ENCODE results near the gene NATD1.
A peak's percentile ranks its signal among the peaks of the same experiment; 100 is the strongest.
"Not testable (repeated sequence)": the region's sequence is repeated elsewhere in the genome, so short reads cannot be mapped to it uniquely, and the experiment has no call there.

The NATD1 gene

DNA sequence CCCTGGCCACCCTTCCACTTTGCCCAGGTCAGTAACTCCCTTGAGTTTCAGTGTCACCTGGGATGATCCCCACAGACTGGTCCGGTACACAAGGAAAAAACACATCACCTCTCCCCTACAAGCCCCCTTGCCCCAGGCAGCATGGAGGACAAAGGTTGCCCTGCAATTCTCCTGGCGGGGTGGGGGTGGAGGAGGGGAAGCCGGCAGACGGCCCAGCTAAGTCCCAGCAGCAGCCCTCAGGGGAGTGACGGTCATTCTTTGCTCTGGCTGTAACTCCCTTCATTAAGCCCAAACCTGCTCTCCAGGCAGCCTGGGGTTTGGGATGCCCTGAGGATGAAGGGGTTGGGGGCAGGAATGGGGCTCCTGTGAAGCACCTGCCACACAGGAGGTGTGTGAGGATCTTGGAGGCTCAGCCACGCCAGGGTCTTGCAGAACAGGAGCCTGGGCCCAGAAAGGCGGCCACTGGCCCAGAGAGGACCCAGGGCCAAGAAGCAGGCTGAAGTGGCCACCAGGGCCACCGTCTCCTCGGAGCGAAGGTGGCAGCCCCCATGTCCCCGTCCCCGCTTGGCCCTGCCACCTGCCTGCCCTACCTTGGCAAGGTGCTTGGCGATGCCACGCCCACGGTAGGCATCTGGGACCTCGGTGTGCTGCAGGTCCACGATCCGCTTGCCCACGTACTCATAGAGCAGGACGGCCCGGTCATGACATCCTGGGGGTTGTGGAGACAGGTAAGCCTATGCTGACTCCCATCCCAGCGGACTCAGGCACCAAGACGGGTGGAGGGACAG lies 9.5 kb downstream of the NATD1 start:
- no peak for DNase-seq

DNA sequence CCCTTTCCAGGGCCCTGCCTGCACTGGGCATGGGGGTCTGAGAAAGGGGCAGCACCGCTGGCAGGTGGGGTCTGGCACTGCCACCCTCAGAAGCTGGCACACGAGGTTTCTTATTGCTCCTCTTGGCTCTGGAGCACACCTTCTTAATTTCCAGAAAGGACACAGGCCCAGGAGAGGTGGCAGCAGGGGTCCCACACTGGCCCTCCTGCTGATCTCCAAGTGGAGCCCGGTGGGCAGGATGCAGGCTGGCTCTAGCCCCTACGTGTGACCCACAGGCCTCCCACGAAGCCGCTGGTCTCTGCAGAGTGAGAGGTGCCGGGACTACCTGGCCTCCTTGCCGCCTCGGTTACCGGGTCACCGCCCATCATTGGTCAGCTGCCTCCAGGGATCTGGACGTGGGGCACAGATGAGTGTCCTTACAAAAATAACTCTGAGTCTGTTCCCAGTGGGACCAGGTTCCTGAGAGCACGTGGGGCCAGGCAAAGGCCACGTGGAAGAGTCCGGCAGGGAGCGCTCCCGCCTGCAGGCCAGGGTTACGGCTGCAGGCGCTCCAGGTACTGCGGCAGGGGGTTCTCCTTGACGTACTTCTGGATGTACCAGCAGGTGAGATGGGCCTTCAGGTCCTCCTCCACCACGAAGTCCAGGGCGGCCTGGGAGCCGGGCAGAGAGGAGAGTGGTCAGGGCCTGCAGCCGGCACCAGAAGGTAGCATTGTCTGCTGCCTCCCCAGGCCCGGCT lies 10.3 kb downstream of the NATD1 start:
- no peak for DNase-seq

DNA sequence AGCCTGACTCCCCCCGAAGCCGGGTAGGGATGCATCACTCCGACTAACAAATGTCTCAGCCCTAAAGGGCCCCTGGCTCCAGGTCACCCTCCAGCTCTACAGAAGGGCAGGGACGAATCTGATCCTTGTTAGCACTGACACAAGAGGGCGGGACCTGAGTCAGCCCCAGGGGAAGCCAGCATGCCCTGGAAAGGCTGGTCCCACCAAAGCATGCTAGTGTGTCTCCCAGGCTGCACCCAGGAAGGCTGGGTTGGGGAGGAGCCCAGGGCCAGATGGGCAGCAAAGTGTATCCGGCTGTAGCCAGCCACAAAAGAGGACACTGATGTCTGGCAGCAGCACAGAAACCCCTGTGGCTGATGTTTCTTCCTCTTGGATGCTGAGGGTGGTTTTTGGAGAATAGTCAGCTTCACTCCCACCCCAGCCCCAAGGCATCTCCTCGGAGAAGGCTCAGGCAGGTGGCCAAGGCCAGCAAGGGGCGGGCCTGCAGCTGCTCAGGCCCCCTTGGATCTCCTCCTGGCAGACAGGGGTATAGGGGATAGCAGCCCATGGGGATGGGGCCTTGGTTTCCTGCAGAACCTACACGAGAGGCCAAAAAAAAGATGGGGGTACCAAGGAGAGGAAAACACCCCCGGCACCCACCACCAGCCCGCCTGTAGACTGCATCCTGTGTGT lies 11.0 kb downstream of the NATD1 start:
- DNase-seq, result no peak

DNA sequence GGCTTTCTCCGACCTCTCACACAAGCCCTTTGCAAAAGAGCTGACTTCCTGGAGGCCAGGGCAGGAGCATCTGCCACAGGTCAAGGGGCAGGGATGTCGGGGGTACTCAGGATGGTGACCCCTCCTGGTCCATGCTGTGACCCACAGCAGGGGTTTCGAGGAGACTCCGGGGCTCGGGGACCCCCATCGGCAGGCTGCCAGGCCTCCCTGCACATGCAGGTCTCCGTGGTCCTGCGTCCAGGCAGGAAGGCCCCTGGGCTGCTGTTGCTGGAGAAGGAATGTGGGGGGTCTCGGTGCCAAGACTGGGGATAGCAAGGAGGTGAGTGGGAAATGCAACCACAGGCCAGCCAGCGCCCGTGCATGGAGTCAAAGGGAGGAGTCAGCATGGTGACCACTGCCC lies 11.6 kb downstream of the NATD1 start:
- DNase-seq, result no peak

DNA sequence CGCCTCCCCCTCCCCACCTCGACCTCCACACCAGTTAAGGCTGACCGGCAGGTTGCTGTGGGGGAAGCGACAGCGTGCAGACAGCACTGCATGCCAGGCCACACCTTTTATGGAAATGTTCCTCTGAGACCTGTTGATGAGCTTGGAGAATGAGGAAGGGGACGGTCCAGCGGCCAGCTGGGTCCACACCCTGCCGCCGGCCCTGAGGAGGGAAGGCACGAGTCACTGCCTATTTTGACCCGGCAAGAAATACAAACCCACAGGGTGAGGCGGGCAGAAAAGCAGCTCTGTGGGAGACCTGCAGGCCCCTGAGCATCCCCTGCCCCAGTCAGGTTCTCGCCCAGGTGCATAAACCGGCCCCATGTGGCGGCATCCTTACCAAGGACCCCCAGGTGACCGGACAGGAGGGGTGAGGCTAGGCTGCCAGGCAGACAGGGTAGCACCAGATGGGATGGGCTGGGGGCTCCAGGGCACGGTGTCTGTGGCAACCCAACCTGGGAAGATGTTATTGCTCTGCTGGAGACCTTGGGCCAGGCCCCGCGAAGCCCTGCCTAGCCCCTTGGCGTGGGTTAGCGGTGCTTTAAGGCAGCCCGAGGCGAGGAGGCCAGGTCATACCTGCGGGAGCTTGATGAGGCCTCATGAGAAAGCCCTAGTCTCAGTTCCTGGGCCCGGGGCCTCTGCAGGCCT lies 12.7 kb downstream of the NATD1 start:
- no peak for DNase-seq

DNA sequence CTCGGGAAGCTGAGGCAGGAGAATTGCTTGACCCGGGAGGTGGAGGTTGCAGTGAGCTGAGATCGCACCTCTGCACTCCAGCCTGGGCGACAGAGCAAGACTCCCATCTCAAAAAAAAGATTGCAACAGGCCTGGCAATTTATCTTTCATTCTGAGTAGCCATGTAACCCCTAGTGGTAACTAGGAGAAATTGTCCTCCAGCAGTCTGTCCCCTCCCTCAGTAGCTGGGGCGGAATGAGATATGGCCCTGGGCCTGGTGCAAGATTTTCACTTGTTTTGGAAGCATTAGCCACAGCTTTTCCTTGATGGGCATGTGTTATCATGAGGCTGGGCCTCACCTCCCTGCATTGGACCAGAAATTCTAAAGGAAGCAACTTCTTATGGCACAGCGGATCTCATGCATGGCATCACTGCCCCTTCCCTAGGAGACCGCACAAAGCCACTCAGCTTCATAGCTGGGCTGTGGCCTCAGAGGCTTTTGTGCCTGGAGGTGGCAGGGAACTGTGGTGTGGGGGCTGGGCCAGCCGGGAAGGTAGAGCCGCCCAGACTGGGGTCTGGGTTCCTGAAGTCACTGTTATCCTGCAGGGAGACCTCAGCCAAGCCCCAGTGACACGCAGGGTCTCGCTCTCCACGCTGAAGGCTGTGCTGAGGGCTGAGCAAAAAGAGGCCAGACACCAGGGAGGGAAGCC lies 13.4 kb downstream of the NATD1 start:
- peak; percentile 59 for DNase-seq

DNA sequence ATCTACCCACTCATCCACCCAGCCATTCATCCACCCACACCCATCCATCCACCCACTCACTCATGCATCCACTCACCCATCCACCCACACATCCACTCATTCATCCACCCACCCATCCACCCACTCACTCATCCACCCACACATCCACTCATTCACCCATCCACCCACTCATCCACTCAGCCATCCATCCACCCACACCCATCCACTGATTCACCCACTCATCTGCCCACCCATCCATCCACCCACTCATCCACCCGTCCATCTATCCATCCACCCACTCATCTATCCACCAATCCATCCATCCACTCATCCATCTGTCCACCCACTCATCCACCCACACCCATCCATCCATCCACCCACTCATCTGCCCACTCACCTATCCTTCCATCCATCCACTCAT lies 17.3 kb downstream of the NATD1 start:
- no peak for DNase-seq

DNA sequence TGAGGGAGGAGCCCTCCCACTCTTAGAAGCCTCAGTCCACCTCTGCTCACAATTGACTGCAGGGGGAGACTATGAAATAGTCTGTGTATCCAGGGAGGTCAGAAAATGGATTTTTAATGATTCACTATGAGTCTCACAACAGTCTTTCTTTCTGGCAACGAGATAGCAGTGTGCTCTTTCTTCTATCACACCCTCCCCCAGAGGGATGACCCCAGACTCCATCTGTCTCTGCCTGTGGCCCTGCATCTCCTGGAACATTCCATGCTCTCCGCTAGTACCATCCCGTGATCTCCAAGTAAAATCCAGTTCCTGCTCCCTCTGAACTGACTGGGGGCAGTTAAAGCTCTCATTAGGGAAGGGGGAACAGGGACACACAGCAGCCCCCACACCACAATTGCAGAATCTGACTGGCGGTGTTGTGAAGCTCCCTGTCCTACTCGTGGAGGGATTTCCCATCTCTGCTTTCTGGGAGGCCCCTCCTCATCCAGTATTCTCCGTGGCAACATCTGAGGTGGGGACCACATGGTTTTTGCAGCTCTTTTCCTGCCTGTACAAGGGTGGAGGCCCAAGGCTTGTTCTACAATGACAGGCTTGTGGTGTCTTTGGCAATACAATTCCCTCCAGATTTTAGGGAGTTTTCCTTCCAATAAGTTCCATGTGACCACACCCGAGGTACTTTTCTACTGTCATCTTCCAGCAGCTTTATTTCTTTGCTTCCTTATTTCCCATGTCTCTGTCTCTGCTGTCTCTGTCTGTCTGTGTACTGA lies 19.4 kb downstream of the NATD1 start:
- no peak for DNase-seq

DNA sequence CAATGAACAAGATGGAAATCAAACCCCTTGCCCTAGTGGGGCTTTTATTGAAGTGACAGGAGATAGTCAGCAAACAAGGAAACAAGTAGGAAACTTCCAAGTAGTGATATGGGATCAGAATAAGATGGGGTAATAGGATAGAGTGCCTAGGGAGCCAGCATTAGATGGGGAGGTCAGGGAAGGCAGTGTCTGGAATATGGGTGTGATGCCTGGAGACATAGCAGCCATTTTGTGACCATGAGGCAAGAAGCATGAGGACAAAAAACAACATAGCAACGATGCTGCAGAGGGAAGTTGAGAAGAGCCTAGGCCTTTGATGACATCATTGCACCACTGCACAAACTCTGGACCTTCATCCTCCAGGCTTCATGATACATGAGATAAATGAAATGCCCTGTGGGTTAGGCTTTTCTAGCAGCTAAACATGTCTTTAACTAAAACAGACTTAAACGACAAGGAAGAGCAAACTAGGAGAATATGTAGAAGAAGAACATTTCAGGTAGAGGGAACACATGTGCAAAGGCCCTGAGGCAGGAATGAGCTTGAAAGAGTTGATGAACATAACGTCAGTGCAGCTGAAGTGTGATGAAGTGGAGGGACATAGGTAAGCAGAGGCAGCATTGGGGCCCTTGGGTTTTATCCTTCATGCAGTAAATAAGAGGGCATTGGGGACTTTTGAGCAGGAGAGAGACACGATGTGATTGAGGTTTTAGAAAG lies 21.0 kb downstream of the NATD1 start:
- DNase-seq, result no peak

DNA sequence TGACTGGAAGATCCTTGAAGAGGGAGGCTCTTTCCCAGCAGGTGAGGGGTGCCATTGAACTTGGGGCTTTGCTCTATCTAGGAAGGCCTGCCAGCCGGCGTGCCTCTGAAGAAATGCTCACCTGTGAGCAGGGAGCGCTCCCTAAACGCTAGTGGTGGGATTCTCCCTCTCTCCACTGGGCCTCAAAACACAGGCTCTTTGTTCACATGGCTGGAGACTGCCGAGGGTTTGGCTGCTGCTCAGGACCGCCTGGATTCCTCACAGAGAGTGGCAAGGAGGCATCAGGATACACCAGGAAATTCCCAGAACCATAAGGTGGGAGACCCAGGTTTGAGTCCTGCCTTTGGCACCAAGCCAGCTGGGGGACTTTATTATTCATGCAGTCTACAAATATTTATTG lies 21.7 kb downstream of the NATD1 start:
- DNase-seq, result no peak

DNA sequence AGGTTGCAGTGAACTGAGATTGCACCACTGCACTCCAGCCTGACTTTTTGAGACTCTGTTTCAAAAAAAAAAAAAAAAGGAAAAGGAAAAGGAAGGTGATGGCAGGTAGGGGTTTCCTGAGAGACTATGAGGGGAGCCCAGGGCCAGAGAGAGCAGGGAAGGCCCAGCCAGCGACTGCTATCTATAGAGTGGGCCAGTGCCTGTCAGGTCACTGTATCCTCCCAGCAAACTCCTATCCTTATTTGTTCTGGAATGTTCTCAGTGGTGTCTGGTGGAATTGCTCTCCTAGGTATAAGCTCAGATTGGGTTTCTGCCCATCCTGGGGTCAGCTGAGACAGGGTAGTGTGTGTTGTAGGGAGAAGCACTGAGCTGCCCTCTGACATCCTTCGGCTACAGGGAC lies 24.4 kb downstream of the NATD1 start:
- no peak for DNase-seq

DNA sequence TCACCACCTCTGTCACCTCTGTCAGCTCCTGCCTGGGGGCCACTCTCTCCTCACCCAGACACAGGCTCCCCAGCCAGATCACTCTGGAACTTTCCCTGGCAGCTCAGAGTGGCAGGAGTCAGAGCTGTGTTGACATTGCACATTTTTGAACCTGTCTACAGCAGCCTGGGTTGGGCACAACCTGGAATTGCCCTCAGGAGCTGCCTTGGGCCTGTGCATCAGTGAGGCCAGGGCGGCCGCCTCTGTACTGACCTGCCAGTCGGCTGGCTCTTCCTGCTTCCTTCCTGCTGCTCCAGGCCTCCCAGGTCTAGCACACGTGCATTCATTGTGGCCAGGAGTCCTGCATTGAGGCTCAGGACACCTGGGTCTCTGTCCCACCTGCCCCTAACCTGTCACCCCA lies 25.1 kb downstream of the NATD1 start:
- no peak for DNase-seq

DNA sequence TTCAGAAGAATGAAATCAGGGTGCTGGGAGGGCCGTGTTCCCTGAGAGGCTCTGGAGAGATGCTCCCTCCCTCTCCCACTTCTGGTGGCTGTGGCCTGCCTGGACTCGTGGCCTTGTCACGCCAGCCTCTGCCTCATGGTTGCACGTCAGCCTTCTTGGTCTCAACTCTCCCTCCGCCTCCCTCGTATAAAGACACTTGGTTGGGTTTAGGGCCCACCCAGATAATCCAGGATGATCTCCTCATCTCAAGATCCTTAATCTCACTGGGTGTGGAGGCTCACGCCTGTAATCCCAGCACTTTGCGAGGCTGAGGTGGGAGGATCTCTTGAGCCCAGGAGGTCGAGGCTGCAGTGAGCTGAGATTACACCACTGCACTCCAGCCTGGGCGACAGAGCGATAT lies 25.9 kb downstream of the NATD1 start:
- not testable (repeated sequence) for DNase-seq

DNA sequence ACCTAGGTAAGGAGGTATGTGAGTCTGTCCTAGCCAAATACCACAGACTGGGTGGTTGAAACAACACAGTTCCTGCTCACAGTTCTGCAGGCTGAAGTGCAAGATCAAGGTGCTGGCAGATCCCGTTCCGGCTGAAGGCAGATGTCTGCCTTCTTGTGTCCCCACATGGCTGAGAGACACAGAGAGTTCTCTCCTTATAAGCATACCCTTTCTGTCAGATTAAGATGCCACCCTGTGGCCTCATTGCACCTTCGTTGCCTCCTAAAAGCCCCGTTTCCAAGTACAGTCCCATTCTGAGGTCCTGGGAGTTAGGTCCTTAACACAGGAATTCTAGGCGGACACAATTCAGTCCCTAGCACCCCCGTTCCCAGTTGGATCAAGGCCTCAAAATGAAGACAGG lies 30.1 kb downstream of the NATD1 start:
- DNase-seq, result no peak

DNA sequence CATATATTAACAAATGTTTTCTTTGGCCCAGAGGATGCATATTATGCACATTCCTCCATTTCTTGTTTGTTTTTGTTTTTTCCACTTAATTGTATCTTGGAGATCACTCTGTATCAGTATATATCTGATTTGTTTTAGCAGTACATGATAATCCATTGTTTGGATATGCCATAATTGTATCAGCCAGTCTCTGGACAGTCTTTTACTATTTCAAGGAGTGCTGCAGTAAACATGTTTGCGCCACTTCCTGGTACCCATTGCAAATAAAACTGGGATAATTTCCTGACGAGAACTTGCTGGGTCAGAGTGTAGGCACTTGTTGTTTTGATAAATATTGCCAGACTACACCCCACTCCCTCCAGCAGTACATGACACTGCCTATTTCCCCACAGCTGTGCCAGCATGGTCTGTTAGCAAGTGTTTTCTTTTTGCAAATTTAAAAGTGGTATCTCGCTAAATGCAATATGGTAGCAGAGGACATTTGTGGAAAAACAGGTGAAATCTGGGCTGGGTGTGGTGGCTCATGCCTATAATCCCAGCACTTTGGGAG lies 34.3 kb downstream of the NATD1 start:
- DNase-seq, result no peak

DNA sequence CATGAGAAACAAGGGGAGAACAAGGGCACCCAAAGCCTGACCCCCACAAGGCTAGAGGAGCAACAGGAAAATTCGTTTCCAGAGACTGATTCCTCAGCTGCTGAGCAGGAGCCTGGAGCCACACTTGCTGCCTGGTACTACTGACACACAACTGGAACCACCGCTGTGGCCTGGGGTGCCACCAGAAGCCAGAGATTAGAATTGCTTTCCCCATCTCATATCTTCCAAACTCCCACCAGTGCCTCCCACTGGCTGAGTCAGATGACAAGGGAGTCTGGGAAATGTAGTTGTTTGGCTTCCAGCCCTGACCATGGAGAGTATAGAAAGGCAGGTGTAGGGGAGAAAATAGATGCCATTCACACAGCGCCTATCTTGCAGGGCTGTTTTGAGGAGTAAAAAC lies 35.1 kb downstream of the NATD1 start:
- peak; percentile 85 for DNase-seq

DNA sequence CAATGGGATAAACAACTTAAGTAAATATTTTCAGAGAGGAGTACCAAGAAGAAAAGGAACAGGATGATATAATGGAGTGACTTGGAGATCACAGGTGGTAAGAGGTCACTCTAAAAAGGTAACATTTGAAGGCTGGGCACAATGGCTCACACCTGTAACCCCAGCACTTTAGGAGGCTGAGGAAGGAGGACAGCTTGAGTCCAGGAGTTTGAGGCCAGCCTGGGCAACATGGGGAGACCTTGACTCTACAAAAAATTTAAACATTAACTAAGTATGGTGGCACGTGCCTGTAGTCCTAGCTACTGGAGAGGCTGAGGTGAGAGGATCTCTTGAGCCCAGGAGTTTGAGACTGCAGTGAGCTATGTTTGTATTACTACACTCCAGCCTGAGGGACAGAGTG lies 35.9 kb downstream of the NATD1 start:
- DNase-seq, result no peak

DNA sequence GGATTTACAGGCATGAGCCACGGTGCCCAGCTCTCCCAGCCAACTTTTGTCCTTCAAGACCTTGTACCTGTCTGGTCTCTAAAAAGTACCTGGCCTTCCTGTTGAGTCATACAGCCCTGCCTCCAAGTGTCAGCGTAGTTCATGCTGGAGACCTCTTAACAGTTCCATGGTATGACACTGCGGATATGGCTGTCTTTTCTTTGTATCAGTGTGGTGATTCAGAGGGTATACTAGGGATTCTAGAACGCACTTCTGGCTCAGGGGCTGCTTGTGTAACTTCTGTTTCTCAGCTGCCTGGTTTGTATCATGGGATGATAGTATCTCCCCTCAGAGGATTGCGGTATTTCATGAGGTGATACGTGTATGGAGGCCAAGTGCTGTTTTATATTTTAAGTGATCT lies 37.3 kb downstream of the NATD1 start:
- DNase-seq, result peak; percentile 24

DNA sequence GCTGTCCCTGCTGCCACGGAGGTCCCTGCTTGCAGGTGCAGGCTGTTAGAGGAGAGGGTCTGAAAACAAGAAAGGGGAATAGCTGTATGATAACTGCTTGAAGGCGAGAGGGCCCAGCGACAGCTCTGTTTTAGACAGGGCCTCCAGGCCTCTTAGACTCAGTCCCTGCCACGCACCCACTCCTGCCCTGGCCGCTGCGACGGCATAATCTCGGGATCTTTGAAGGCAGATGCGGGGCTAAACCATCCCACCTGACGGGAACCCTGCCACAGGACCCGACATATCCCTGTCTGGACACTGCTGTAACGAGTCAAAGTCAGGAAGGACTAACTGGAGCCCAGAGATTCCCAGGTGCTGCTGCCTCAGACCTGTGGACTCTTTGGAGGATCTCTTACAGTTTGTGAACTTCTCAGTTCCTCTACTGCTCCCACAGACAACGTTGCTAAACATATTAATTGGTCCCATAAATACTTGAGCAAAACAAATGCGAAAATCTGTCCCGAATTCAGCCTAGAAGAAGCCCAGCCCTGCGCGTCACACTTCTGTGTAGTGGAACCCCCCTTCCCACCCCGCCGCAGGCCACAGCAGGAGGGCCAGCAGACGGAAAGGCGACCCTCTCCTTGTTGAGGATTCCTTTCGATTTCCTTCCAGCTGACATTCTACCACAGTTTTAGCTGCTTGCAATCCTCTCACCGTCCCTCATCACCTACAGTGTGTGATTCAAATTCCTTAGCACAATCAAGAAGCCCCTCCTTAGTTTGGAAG lies 38.3 kb downstream of the NATD1 start:
- DNase-seq, result peak; percentile 11
